Hepatocyte (in vitro differentiated cells): Measurements from ENCODE around the gene ZBTB1. TPM values are rescaled to one million over a fixed set of nuclear protein-coding genes. Genes with fewer than 3 reads are reported as not detected.

Experiments
- DNase-seq: peaks from one replicate; pipeline ENCODE4 v3.0.0-alpha.2; 2016; ENCODE audit warnings: low spot score
- H2AFZ ChIP-seq: fragments of 200-600 bp; sonication (generic); 2 replicates; pipeline ENCODE4 v1.6.0; 2016; ENCODE audit warnings: antibody characterized with exemption, mild to moderate bottlenecking
- H3K27ac ChIP-seq: fragments of 200-600 bp; sonication (generic); 2 replicates; pipeline ENCODE4 v1.5.1; 2016; ENCODE audit warnings: mild to moderate bottlenecking
- H3K27me3 ChIP-seq: fragments of 200-600 bp; sonication (generic); 2 replicates; pipeline ENCODE4 v1.6.1; 2016
- H3K36me3 ChIP-seq: fragments of 200-600 bp; sonication (generic); replicated peaks from 2 replicates; pipeline ENCODE4 v1.5.1; 2016; ENCODE audit warnings: low read depth; ENCODE audit not compliant: insufficient read depth
- H3K4me1 ChIP-seq: fragments of 200-600 bp; sonication (generic); 2 replicates; pipeline ENCODE4 v1.5.1; 2016; ENCODE audit warnings: mild to moderate bottlenecking, moderate library complexity; ENCODE audit not compliant: insufficient read depth
- H3K4me2 ChIP-seq: fragments of 200-600 bp; sonication (generic); 2 replicates; pipeline ENCODE4 v1.6.0; 2016
- H3K4me3 ChIP-seq: fragments of 200-600 bp; sonication (generic); 2 replicates; pipeline ENCODE4 v1.5.1; 2016; ENCODE audit warnings: mild to moderate bottlenecking
- H3K79me2 ChIP-seq: fragments of 200-600 bp; sonication (generic); 2 replicates; pipeline ENCODE4 v1.6.0; 2017; ENCODE audit warnings: mild to moderate bottlenecking
- H3K9me2 ChIP-seq: fragments of 200-600 bp; sonication (generic); replicated peaks from 2 replicates; pipeline ENCODE4 v1.6.0; 2017; ENCODE audit warnings: mild to moderate bottlenecking; ENCODE audit not compliant: insufficient read depth
- H3K9me3 ChIP-seq: fragments of 200-600 bp; sonication (generic); 2 replicates; pipeline ENCODE4 v1.5.1; 2016; ENCODE audit warnings: low read depth, mild to moderate bottlenecking
- H4K20me1 ChIP-seq: fragments of 200-600 bp; sonication (generic); 2 replicates; pipeline ENCODE4 v1.6.0; 2016; ENCODE audit warnings: mild to moderate bottlenecking; ENCODE audit not compliant: insufficient read depth, poor library complexity, severe bottlenecking
- CTCF ChIP-seq: fragments of 200-600 bp; sonication (generic); IDR thresholded peaks from 2 replicates; pipeline ENCODE4 v1.5.1; 2016; ENCODE audit warnings: antibody characterized with exemption, mild to moderate bottlenecking; ENCODE audit not compliant: poor library complexity
- EZH2 ChIP-seq: fragments of 200-600 bp; sonication (generic); IDR thresholded peaks from 2 replicates; pipeline ENCODE4 v1.6.1; 2016; ENCODE audit warnings: antibody characterized with exemption, mild to moderate bottlenecking, borderline replicate concordance
- EZH2phosphoT487 ChIP-seq: fragments of 200-600 bp; sonication (generic); IDR thresholded peaks from one replicate; pipeline ENCODE4 v1.6.1; 2018; ENCODE audit warnings: antibody characterized with exemption, mild to moderate bottlenecking, low read depth, moderate library complexity; ENCODE audit not compliant: unreplicated experiment, severe bottlenecking
- WGBS: methylation state at CpG from one replicate; pipeline ENCODE4 v1.1.6; 2016; ENCODE audit warnings: low lambda C conversion rate; ENCODE audit errors: missing lambda C conversion rate; 5-methylcytosine and 5-hydroxymethylcytosine counted together
- polyA plus RNA-seq: library from polyadenylated mRNA; unstranded; fragments of >200 nt; fragmentation: Nextera tagmentation; extraction: Ambion mirVana; gene quantifications from 2 replicates; pipeline ENCODE4 v1.2.1, GENCODE V29; 2016
- total RNA-seq: library from RNA; depleted of rRNA; stranded (reverse); fragments of >200 nt; gene quantifications from 2 replicates; pipeline ENCODE4 v1.2.3, GENCODE V29; 2014

ZBTB1 gene
- total and polyA plus RNA-seq, 2 experiments from 2014 or later = 30.3 to 60.4 TPM

DNA sequence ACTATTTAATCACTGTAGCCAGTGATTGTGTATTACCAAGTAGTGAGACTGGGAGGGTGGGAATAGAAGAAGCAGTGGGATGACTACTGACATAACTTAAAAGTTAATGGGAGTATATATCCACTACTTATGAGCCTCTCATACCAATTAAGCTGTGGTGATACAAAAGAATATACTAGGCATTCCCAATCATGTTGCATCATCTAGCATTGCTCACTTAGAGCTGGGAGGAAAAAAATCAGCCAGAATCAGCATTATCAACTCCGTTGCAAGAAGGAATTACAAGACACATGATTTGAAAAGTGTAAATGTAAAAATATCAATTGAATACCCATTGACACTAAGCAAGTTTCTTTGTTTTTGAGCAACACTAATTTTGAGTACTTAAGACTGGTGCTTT lies 44.4 kb downstream of the ZBTB1 start:
- Histone ChIP-seq H3K4me1 (no peaks in the 10 kb centered on the region), H3K36me3 (no peaks in the 10 kb centered on the region), H4K20me1 (no peaks in the 10 kb centered on the region), H3K4me2 (no peak overlapping the region), H3K27me3 (no peaks in the 10 kb centered on the region), H3K9me3 (no peaks in the 10 kb centered on the region), H3K79me2 (no peaks in the 10 kb centered on the region), H3K4me3 (no peak overlapping the region), H3K9me2 (no peaks in the 10 kb centered on the region), H2AFZ (no peak overlapping the region), H3K27ac (no peak overlapping the region)
- DNase-seq = no peak
- WGBS = 95% methylated on average over 1 of the region's 1 CpG
- TF ChIP-seq EZH2 (no peak), EZH2phosphoT487 (no peak), CTCF (no peak)

DNA sequence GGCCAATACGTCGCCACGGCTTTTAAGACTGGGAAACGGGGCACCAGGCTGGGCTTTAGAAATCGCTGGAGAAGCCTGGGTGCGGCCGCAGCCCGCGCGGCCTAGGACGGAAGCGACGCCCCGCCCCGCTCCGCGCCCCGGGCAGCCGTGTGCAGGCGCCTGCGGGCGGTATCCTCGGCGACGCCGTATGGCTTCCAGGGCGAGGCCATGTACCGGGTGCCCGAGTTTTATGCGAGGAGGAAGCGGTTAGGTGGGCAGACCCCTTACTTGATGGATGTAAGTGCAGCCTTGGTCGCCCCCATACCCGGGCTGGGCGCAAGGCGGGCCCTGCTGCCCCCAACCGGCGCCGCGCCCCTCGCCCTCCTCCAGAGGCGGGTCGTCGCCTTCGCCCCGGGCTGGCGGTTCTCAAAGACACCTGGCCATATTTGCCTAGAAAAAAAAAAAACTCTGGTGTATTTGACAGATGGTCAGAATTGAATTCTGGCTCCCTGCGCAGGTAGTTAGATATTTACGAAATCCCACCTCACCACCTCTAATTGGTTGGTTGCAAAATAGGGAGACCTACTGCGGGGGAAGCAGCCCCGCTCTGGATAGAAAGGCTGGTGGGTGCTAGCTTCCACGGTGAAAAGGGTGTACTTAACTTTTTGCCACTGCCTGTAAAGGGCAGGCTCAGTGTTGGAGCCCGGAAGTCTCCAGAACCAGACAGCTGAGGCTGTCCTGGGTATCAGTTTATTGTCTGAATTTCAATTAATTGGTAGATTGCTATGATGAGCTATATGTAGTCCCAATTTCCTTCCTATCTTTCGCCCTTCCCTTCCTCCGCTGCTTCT lies 45.4 kb downstream of the ZBTB1 start, which contains the start of gene PPP1R36:
Gene PPP1R36, plus strand, starts transcription at position 171 of the 830 bp plus-strand sequence. Its CDS starts 37 bp downstream, at position 208.
- Histone ChIP-seq H3K27me3 (no peaks in the 10 kb centered on the region), H3K27ac (no peak within 1 kb of the TSS), H4K20me1 (no peaks in the 10 kb centered on the region), H3K79me2 (no peaks in the 10 kb centered on the region), H3K9me3 (no peaks in the 10 kb centered on the region), H3K4me2 (peak within 1 kb of the TSS; percentile 78), H3K9me2 (no peaks in the 10 kb centered on the region), H3K36me3 (no peaks in the 10 kb centered on the region), H3K4me3 (no peak within 1 kb of the TSS), H3K4me1 (peaks cover 3% of the 10 kb centered on the region), H2AFZ (peak within 1 kb of the TSS; percentile 6)
- 61% methylated on average over 42 of the region's 54 CpGs for WGBS
- DNase-seq = peak; percentile 45
- TF ChIP-seq CTCF = no peak
- TF ChIP-seq EZH2phosphoT487 = no peak
- TF ChIP-seq EZH2 = no peak

- no peak overlapping the region for H3K4me3 ChIP-seq
Measured at GRCh38 chr14:64550621-64551333, 46.2 kb downstream of the ZBTB1 start.

More at GRCh38 chr14:64550621-64551333, 46.2 kb downstream of the ZBTB1 start:
- no peaks in the 10 kb centered on the region for H3K9me2 ChIP-seq
- no peak for DNase-seq
- H3K79me2 ChIP-seq = no peaks in the 10 kb centered on the region
- TF ChIP-seq EZH2 (no peak), CTCF (no peak), EZH2phosphoT487 (no peak)
- no peak overlapping the region for H3K27ac ChIP-seq
- peaks cover 4% of the 10 kb centered on the region for H3K4me1 ChIP-seq
- H3K36me3 ChIP-seq = no peaks in the 10 kb centered on the region
- no peaks in the 10 kb centered on the region for H3K9me3 ChIP-seq
- H3K27me3 ChIP-seq = no peaks in the 10 kb centered on the region
- WGBS = 61% methylated on average over 7 of the region's 7 CpGs
- H4K20me1 ChIP-seq = no peaks in the 10 kb centered on the region
- no peak overlapping the region for H3K4me2 ChIP-seq
- H2AFZ ChIP-seq = no peak overlapping the region
